Right hindlimb (tissue), 1 donor: Measurements from ENCODE around the gene PIAS4.

Experiments
- DNase-seq: peaks from one replicate; pipeline ENCODE4 v3.0.0-alpha.2; 2018

The PIAS4 gene

DNA sequence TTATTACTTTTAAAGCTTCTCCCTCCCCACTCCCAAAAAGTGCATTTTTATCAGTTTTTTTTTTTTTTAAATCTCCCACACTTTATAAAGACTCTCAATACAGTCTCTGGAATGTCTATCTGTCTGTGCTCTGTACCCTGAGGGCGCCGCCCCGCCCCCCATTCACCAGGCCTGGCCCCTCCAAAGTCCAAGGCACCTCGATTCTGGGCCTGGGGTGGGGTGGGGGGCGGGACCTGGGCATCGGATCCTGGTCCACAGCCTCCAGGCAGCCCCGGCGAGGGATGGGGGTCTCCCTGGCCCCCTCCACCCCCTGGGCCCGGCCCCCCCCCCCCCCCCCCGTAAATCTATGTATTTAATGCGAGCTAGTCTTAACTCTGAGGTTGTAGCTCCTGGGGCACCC is 35.9 kb downstream of the PIAS4 start:
- no peak for DNase-seq

DNA sequence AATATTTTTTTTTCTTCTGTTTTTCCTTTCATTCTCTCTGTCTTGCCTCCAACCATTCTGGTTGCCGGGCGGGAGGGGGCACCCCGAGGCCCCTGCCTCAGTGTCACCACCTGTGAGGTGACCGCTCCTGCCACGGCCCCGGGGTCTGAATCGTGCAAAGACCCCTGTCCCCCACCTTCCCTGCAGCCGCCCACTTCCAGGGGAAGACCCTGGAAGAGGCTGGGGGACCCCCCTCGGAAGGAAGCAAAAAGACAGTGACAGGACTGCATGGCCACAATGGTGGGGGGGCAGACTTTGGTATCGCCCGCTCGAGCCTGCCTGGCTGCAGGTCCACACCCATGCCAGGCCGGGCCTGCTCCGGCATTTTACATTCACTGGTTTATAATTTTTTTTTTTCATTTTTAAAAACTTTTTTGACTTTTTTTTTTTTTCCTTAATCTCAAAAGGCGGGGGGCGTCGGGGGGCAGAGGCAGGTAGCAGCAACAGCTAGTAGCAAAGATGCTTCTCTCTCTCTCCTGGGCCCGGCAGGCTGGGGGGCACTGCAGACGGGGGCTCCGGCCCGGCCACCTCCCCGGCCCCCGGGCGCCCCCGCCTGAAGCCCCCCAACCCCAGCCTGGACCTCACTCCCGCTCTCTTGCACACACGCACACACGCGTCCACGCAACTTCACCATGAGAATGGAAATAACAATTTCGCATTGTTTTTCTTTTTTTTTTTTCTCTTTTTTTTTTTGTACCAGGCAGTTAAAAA is 36.6 kb downstream of the PIAS4 start:
- no peak for DNase-seq

DNA sequence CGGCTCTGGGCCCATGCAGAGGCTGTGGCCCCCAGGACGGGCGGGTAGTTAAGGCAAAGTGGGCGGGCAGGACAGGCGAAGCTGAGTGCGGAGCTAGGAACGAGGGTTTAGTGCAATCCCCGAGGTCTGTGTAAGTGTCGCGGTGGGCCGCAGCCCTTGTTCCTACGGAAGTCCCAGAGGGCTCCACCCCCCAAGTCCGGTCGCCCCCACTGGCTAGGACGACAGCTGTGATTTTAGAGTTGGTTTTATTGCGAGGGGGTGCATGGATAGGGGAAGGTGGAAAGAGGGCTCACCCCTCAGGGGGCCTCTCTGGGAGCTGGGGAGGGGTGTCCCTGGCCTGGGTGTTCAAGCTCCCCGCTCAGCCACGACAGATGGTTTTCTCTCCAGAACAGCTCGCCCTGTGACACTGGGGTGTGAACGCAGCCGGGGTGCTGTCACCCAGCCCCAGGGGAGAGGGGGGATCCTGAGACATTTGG is 37.5 kb downstream of the PIAS4 start:
- no peak for DNase-seq

DNA sequence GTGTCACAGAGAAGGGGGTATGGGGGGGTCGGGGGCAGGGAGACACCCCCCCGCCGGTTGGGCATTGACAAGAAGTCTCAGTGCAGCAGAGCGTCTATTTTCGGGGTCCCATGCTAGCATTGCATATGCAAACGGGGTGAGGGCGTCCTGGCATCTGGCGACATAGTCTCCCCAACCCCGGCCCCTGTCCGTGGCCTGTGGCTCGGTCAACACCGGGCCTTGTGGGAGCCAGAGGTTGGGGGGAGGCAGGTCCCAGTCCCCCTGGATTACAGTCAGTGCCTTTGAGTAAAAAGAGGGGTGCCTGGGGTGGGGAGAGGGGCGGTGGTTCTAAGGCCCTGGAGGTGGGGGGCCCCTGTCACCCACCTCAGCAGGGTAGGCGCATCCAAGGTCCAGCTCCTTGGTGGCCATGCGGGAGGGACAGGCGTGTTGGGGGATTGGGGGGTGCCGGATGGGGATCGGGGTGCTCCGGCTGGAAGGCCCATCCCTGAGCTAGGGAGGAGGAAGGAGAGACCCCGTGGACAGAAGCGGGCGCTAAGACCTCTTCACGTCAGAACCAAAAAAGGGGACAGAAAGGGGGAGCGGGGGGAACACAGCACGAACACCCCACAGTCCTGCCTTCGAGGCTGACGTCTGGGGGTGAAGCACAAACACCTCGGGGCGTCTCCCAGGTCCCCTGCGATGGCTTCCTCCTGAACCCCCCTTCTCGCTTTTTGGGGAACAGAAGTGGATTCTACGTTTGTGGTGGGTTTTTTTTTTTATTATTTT is 38.2 kb downstream of the PIAS4 start:
- no peak for DNase-seq

DNA sequence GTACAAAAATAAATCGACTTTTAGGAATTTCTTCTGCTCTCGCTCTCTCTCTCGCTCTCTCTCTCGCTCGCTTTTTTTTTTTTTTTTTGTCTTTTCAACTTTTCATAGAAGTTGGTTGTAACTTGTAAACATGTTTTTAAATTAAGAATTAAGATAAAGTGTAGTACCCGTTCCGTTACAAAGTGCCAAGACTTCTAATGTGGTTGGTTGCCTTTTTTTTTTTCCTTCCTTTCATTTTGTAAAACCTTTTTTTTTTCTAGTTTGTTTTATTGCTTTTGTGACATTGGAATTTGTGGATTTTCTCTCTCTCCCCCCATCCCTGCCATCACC is 38.8 kb downstream of the PIAS4 start:
- no peak for DNase-seq

DNA sequence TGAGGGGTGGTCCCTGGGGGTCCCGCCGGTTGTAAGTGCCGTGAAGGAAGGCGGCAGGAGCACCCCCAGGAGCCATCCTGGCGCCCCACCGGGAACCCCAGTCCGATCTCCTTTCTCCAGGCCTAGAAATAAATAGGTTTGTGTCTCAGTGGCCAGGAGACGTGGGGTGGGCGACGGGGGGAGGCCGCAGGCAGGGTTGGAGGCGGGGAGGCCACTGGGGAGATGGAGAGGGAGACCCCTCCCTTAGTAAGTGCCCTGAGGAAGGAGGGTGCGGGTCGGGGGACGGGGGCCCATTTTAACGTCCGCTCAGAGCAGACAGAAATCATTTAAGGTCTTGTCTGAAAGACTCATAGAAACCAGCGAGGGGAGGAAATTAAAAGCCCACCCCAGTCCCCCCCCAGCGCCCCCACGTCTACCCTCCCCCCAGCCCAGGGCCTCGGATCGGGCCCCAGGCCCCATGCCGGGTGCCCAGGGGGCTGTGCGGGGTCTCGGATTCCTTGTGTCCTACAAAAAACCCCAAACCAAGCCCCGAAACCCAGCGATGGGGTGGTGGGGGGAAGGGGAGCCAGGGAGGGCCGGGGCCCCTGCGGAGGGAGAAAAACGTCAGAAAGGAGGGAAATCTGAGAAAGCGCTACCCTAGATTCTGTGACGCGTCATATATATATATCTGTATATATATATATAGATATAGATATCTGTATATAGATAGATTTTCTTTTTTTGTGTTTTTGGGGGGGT is 39.6 kb downstream of the PIAS4 start:
- no peak for DNase-seq

DNA sequence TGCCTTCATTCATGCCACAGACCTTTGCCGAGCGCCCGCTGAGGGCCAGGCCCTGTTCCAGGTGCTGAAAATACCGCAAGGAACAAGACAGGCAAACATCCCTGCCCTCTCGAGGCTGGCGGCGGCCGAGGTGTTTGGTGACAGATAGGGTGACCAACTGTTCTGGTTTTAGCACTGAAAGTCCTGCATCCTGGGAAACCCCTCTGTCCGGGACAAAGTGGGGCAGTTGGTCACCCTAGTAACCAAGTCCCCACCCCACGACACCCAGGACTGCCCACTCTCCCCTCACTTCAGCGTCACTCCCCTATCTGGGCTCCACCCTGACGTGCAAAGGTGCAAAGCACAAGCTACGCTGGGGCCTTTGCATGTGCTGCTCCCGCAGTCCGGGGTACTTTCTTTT is 41.9 kb downstream of the PIAS4 start:
- no peak for DNase-seq

DNA sequence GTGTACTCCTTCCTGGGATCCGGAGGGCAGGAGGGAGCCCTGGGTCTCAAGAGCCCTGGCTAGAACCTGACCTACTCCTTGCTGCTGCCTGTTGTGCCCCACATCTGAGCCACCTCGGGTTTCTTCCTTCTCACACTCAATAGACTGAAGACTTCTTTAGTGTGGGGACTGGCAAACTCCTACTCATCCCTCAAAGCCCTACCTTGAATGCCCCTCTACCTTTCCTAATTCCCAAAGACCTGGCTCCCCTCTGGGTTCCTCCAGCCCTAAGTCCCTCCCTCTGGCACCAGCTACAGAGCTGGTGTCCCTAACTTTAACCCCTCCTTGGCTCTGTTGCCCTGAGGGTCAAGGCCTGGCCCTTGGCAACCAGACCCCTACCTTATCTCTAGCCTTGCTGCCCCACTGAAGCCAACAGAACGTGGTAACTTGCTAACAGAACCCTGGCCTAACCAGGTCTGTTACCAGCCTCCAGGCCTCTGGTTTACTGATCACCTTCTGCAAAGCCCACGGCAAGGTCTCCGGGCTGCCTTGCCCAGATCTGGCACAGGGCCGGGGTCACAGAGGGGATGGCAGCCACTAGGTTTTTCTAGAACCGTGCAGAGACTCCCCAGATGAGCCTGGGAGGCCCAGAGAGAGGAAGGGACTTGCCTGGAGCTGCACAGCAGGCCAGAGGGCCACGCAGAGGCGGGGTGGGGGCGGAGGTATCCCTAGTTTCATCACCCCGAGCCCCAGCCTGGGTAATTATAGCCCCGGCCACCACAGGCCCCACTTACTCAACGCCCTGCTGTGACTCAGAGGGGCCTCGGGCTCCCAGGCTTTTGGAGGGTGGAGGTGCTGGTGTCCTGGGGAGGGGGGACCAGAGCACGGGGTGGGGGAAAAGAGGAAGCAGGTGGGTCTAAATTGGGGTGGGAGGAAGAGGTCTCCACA is 43.9 kb downstream of the PIAS4 start:
- no peak for DNase-seq

DNA sequence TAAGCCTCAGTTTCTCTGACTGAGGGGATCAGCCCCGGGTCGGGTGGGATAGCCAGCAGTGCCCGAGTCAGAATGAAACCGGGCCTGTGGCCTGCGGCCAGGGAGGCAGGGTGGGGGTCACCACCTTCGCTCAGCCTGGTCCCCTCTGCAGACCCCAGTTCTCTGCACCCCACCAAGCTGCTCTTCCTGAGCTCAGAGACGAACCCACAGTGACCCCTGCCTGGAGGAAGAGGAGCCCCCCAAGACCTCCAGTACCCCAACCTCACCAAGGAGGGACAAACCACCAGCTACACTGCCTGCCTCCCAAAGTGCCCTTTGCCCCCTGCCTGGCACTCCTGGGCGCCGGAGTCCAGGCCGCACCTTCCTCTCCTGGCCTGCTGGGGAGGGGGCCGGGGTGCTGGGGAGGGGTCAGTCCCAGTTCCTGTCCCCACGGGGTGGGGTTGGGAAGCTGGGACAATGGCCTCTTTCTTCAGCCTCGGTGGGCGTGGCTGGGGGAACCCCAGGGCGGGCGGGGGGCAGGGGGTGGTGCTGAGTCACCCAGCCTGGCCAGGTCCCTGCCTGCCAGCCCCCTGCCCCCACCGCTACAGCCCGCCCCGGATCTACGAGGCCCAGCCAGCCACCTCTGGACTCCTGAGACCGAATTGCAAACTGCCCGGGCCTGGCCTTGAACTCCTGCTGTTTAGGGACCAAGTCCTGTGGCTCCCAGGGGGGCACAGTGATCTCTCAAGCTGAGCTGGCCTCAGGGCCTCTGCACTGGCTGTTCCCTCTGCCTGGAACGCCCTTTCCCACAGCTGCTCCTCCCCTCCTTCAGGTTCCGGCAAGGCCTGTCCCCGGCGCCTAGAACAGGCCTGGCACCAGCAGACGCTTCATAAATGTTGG is 44.8 kb downstream of the PIAS4 start:
- peak; percentile 30 for DNase-seq

DNA sequence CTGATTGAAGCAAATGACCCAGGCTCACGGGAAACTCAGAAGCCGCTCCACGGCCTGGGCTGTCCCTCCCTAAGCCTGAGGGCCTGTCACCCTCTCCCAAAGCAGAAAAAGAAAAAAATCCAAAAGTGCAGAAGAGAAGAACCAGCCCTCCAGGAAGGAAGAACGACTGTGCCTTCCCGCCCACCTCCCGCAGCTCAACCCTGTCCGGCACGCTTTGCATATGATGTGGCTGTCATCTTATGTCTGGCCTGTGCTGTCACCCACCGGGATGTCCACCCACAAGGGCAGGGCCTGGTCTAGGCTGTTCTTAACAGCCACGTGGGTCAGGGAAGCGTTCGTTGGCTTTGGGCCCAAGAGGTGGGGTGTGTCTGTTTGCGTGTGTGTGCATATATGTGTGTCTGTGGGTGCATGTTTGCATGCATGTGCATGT is 45.5 kb downstream of the PIAS4 start:
- no peak for DNase-seq

DNA sequence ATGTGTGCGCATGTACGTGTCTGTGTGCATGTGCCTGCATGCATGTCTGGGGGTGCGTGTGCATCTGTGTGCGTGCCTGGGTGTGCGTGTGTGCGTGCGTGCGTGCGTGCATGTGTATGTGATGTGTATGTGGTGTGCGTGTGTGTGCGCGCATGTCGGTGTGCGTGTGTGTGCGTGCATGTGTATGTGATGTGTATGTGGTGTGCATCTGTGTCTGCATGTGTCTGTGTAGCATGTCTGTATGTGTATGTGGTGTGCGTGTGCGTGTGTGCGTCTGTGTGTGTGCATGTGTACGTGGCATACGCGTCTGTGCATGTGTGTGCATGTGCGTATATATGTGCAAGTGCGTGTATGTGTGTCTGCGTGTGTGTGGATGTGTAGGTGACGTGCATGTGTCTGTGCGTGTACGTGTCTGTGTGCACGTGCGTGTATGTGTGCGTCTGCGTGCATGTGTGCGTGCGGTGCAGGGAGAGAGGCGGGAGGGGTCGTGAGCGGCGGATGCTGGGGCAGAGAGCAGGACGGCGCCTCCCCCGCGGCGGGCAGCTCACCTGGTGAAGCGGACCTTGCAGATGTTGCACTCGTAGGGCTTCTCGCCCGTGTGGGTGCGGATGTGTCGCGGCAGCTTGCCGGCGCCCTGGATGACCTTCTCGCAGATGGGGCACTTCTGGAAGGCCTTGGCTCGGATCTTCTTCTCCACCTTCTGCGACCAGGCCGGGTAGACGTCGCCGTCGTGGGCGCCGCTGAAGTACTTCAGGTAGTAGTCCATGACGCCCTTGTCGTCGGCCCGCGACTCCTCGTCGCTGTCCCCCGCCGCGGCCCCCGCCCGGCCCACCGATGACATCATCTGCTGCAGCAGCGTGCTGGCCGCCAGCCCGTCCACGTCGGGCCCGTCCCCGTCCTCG is 46.1 kb downstream of the PIAS4 start:
- DNase-seq, result no peak

DNA sequence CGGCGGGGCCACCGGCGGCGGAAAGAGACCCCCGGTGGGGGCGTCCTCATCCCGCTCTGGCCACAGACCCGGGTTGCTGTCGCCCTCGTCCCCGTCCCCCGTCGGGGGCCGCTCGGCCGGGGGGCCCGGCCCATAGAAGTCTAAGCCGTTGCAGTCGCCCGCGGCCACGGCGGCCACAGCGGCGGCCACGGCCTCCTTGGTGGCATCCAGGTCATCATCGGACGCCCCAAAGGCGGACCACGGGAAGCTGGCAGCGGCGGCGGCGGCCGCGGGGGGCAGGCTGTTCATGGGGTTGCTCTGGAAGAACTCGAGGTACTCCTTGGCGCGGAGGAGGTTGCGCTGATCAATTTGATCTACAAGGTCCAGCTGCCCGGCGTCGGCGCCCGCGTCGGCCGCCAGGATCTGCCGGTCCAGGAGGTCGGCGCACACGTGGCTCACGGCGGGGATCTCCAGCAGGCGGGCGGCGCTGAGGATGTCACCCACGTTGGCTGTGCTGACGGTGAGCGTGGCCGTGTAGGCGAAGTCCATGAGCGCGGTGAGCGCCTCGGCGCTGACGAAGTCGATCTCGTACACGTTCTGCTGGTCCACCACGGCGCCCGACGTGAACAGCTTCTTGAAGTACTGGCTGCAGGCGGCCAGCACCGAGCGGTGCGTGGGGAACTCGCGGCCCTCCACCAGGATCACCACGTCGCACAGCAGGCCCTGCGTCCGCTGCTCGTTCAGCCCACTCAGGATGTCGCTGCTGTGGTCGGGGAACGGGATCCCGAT is 47.1 kb downstream of the PIAS4 start:
- DNase-seq, result no peak

DNA sequence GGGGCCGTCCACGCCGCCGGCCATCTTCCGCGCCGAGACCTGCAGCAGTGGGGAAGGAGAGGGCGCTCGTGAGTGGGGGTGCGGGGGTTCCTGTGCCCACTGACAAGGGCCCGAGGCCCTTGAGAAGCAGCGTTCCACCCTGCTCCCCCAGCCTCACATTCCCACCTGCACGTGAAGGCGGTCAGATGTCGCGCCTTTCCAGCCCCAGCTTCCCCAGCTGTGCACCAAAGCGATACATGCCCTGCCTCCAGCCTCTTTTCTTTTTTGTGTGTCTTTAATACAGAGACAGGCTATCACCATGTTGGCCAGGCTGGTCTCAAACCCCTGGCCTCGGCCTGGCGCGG is 47.6 kb downstream of the PIAS4 start:
- no peak for DNase-seq

DNA sequence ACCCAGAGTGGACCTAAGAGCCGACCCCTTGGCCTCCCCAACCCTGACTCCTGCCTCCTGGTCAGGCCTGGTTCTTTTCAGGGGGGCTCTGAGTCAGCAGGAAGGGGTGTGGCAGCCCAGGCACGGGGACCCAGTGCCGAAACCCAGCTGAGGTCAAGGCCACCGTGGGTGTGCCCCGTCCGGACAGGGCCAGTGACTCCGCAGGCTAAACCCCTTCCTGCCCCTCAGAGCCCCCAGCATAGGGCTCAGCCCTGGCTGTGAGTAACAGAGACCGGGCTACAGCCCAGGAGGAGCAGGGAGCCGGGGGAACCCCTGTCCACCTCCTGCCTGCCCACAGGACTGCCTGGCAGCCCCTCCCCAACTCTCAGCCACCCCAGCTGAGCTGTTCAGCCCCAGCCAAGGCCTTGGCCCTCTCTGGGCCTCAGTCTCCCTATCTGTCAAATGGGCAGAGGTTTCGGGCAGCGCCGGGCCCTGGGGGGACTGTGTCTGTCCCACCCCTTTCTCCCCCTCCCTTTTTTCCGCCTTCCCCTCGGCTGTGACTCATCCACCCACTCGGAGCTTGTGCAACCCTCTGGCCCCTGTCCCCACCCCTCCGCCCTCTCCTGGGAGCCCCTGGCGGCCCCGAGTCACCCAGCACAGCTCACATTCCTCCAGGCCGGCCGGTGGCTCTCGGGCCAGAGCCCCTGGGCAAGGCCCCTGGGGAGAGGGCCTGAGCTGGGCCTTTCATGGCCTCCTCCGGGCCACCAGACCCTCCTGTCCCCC is 50.6 kb downstream of the PIAS4 start:
- DNase-seq, result peak; percentile 50

DNA sequence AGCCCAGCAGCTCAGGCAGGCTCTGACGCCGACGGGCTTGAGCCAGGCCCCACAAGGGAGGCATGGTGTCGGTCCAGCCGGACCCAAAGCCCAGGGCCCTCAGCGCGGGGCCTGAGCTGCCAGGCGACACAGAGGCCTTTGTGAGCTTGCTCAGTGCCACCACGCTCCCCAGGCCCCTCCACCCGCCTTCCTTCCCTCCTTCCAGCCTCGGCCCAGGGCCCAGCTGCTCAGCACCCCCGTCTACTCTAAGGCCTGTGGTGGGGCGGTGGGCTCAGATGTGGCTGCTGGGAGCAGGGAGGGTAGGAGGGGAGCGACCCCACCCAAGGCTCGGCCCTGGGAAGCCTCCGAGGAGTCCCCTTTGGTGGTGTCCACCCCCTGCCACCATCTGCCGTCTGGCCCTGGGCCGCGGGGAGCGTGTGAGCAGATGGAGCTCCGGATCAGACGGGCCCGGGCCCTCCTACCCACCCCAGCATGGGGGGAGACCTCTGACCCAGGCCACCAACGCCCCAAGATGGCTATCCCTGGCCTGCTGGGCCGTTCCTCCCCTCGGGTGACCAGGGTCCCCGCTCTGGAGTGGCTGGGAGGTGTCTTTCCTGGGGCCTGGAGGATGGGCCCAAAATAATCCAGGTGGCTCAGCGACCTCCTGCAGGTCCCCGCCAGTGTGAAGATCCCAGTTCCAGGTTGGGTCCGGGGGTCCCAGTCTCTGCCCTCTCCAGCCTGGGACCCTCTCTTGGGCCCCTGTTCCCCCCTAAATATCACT is 51.3 kb downstream of the PIAS4 start:
- DNase-seq, result no peak

DNA sequence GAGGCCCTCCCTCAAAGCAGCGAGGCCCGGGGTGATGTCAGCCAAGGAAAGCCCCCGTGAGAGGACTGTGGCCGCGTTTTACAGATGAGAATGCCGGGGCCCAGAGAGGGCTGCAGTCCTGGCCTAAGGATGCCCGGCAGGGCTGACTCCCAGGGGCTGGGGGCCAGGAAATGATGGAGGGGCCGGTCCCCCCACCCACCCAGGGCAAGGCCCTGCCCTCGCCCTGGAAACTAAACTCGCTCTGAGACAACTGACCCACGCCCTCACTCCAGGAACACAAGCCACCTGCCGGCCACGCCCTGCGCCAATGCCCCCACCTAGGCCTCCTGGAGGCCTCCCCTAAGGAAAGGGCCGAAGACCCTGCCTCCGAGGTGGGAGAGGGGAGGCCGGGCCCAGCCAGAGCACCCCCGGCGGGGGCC is 51.9 kb downstream of the PIAS4 start:
- DNase-seq, result no peak

DNA sequence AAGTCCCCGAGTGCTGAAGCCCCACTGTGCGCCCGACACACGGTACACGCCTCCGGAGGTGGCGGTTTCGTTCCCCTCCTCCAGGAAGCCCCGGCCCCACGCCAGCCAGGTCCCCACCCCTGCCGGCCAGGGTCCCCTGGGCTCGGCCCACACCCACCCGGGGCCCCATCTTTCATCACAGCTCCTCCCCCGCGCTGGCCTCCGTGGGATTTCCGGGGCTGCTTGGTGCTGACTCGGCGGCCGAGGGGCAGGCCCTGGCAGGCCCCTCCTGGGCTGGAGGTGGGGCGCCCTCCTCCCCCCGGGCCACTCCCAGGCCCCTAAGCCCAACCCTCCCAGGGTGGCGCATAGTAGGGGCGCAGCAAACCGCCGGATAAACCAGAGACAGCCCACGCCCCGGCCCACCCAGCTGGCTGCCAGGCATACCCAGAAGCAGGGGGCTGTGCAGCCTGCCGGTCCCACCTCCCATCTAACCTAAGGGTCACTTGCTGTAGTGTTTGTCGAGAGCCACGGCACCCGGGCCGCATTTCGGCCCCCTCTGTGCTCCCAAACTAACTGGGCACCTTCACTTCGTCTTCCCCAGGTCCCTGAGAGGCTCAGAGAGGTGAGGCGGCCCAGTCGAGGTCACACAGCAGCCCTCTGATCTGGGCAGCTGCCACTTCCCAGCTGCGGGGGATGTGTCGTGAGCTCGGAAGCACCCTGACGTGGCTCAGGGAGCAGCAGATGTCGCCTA is 52.5 kb downstream of the PIAS4 start:
- DNase-seq, result no peak
